Right ventricle myocardium superior (tissue), 1 donor: Measurements from ENCODE around the gene TFF1. TPM values are rescaled to one million over a fixed set of nuclear protein-coding genes. Genes with fewer than 3 reads are reported as not detected.

Experiments
- ATAC-seq: fragments of 200-7000 bp; cut with Tn5 transposase; one replicate; pipeline ENCODE4 v1.9.1; 2020; ENCODE audit warnings: mild to moderate bottlenecking; ENCODE audit not compliant: poor library complexity
- DNase-seq: peaks from one replicate; pipeline ENCODE4 v3.0.0-alpha.2; 2020
- intact Hi-C: fragments of 100-400 bp; cut with DNase I; formaldehyde crosslinking; loops from one replicate; pipeline ENCODE4 v1.11.2; 2022
- total RNA-seq: library from RNA; stranded (reverse); fragmentation: NEBNext Ultra II Directional; extraction: Animal tissue kit (Norgen Biotek cat#: 25700); gene quantifications from one replicate; pipeline ENCODE4 v1.2.1, GENCODE V29; 2021
- donor health status: DM: no; HTN: yes; CAD: no; lungs with severe emphysema.

Gene TFF1
- total RNA-seq, 1 donor from 2014 or later = not detected

GRCh38 chr21:42337276-42337675 is 29.1 kb downstream of the TFF1 start:
- intact Hi-C loops = no loop called here

GRCh38 chr21:42336054-42336453 is 30.3 kb downstream of the TFF1 start:
- ATAC-seq = no peak
- intact Hi-C loops = no loop called here
- DNase-seq = no peak

More at GRCh38 chr21:42337276-42337675, 29.1 kb downstream of the TFF1 start:
- no peak for ATAC-seq
- no peak for DNase-seq

DNA sequence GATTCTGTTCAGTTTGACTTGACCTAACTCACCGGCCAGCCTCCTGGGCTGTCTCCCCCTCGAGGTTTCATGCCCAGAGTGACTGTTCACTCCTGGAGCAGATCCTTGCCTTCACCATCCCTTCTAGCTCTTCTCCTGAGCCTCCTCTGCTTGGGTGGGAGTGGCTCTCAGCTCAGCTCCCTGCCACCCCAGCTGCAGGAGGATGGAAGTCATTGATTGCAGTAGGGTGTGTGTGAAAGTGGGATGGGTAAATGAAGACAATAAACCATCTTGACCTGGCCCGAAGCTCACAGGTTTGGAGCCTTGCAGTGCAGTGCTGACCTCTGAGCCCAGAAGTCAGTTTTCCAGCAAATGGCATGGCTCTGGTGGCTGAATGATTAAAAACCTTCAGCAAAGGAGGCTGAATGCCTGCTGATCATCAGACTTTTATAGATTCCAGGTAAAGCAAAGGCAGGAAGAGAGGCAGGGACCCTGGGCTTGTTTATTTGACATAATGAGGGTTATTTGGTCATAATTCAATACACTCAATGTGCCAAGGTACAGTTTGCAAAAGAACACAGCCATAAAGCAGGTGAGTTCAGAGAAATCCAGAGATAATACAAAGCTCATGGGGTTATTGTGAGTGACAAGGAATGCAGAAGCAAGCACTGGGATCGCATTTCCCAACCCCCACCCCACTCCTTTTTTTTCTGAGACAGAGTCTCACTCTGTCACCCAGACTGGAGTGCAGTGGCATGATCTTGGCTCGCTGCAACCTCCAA is 33.6 kb downstream of the TFF1 start:
- ATAC-seq (no peak), DNase-seq (no peak)
- intact Hi-C loops = no loop called here

DNA sequence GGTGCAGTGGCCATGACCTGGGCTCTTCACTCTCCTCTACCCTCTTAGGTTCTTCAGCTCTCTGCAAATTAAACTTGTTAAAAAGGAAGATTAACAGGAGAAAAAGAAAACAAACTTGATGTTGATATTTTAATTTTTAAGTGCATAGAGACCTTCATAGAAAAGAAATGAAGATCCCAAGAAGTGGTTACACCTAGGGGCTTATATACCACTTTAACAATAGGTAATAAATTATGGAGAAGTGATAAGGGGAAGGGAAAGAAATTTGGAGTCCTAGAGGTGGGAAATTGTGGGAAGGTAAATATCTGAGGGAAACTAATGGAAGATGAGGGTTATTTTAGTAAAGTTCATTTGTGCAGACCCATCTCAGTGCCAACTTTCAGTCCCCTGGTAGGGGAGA is 34.7 kb downstream of the TFF1 start:
- no peak for DNase-seq
- intact Hi-C loops = no loop called here
- ATAC-seq = no peak

GRCh38 chr21:42330380-42331371 is 35.7 kb downstream of the TFF1 start:
- intact Hi-C loops = no loop called here
- no peak for DNase-seq
- ATAC-seq = no peak

- intact Hi-C loops = no loop called here
- no peak for ATAC-seq
- no peak for DNase-seq
These were observed 41.4 kb downstream of the TFF1 start for GRCh38 chr21:42324896-42325295.

GRCh38 chr21:42321845-42322244 is 44.5 kb downstream of the TFF1 start:
- DNase-seq (no peak), ATAC-seq (no peak)
- intact Hi-C loops = no loop called here

DNA sequence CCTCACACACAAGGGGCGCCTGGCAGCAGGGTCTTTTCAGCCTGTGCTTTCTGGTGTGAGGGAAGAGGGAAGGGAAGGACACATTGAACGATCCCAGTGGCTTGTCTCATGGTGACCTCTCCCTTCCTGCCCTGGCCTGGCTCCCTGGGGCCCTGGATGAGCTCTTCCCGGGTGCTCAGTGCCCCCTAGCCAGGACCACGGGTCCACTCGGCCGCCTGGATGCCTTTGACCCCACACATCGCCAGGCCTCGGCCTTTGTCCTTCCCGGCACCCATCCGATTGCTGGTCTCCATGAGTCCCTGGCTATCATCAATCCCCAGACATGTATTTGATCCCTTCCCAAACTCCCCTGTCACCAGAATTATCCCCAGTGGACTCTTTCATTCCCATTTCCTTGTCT is 45.1 kb downstream of the TFF1 start:
- intact Hi-C loops = no loop called here
- ATAC-seq (no peak), DNase-seq (no peak)

DNA sequence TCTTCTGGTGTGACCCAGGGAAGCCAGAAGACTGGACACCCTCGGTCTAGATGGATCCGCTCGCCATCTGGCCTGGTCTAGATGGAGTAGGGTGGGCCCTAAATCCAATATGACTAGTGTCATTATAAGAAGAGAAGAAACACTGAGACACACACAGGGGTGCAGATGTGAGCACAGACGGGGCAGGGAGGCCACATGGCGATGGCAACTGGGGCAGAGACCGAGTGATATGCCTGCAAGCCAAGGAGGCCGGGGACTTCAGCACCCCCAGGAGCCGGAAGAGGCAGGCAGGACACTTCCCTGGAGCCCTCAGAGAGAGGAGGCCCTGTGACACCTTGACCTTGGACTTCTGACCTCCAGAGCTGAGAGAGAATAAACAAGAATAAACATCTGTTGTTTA is 45.5 kb downstream of the TFF1 start:
- ATAC-seq (no peak), DNase-seq (no peak)
- intact Hi-C loops = no loop called here

DNA sequence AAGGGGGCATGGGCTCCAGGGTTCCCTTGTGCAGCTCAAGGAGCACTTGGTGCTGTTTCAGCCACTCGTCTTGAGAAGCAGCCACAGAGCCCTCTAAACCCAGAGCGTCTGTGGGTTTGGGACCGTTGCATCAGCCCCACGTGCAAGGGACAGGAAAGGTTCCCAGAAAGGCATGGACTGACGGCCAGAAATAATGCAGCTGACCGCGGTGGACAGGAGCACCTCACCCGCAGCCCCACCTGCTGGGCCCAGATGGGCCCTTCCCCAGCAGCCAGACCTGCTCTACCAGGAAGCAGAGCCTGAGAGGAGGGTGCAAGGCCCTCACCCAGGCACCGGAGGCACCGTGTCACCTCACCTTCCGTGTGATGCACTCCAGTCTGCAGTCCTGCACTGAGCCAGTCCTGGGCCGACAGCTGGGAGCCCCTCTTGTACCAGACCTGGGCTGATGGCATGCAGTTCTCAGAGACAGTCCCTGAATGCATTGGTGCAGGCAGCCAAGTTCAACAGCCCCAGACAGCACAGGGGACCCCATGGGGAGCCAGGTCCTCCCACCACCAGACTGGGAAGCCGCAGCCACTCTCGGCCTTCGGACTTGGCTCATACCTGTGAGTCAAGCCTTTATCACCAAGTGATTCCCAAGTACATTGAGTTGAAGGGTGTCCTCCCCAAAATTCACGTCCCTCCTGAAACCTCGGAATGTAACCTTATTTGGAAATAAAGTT is 46.3 kb downstream of the TFF1 start:
- ATAC-seq = no peak
- DNase-seq = no peak
- intact Hi-C loops = no loop called here

DNA sequence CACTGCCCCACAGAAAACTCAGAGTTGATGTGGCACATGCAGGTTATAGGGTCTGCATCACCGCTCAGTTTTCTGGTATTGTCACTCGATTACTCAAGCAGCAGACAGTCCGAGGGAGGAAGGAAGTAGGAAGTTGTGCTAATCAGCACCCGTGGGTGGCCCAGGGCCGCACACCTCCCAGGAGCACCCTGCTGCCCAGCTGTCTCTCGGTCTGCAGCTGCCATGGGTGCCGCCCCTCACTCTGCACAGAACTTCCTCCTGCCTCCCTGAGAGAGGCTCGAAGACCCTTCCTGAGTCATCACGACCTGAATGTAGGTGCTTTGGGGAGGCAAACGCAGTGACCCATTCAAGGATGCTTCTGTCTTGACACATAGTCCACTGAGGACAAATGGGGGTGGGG is 47.0 kb downstream of the TFF1 start:
- no peak for DNase-seq
- intact Hi-C loops = no loop called here
- no peak for ATAC-seq

GRCh38 chr21:42317826-42318746 is 48.2 kb downstream of the TFF1 start:
- DNase-seq (no peak), ATAC-seq (no peak)
- intact Hi-C loops = no loop called here

DNA sequence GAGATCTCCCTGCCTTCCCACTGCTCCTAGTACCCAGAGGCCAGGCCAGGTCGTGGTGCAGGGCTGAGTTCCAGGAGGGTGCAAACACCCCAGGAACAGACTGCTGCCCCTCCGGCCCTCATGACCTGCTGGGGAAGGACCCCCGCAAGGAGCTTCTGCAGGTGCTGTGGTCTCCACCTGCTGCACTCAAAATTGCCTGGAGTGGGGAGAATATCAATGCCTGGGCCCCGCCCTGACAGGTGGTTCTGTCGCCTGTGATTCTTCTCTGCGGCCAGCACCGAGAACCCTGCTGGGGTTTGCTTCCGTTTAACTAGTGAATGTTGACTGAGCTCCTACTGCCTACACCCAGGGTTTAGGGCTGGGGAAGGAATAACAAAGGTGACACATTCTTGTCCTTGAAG is 49.0 kb downstream of the TFF1 start:
- ATAC-seq (no peak), DNase-seq (no peak)
- intact Hi-C loops = no loop called here

GRCh38 chr21:42316891-42317290 is 49.4 kb downstream of the TFF1 start:
- ATAC-seq (no peak), DNase-seq (no peak)
- intact Hi-C loops = no loop called here

DNA sequence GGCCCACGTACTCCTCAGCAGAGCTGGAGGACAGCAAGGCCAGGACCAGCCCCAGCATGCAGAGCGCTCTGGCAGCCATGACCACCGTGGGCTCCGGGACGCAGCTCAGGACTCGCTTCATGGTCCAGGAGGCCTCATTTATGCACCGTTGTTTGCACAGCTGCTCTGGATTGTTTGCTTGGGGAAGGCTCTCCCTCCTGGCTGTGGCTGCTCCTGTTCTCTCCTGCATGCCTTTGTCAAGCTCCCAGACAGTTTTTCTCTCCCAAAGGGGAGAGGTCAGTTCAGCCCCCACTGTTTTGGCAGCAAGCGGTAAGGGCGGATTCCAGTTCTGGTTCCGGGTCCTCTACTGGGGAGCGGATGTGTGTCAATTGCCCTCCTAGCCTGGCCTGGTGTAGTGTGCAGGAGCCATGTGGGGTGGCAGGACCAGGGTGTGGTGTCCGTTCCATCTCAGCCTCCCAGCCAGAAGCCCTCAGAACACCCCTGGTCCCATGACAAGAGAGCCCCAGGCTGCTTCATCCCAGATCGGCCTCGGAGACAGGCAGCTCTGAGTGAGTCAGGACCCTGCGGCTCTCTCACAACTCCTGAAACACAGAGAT is 50.9 kb downstream of the TFF1 start, which contains the start of gene TFF3:
TSS of gene TFF3 (minus strand) at position 114 of the 596 bp plus-strand sequence. CDS start at position 79, 35 bp downstream.
- no peak for DNase-seq
- intact Hi-C loops = no loop called here
- no peak for ATAC-seq

- no peak for ATAC-seq
- intact Hi-C loops = no loop called here
- no peak for DNase-seq
These were observed 51.6 kb downstream of the TFF1 start for GRCh38 chr21:42314616-42315295.

DNA sequence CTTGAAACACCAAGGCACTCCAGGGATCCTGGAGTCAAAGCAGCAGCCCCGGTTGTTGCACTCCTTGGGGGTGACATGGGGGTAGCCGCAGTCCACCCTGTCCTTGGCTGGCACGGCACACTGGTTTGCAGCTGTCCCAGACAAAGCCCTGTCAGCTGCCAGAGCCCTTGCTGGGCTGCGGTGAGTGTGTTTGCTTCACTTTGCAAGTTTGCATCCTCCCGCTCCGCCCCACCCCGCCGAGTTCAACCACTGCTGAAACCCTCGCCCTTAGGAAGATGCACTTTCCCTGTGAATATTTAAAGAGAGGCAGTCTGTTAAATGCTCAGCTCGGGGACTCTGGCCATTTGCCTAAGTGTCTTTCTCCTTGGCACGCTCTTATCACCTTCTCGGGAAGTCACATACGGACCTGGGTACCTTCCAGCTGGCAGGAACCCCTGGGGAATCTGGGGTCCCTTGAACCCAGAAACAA is 52.8 kb downstream of the TFF1 start:
- intact Hi-C loops = no loop called here
- DNase-seq (no peak), ATAC-seq (no peak)
